ENCODE data around the gene HUWE1. TPM values are rescaled to one million over a fixed set of nuclear protein-coding genes. Genes with fewer than 3 reads are reported as not detected.

The HUWE1 gene
- total RNA-seq, 6 donors from 2014 or later, result 98.1 to 136 (median 121) TPM

GRCh38 chrX:53587795-53588420 is 98.6 kb downstream of the HUWE1 start:
- 75 to 96% methylated on average over 5 of the region's 5 CpGs for WGBS, 2 donors
- peaks cover 23 to 100% (median 48%) of the 10 kb centered on the region in 4 donors for H3K36me3 ChIP-seq
- DNase-seq (no peak), ATAC-seq (ENCODE audit: low FRiP score in 2 of 2) (no peak)
- no peaks in the 10 kb centered on the region for H3K4me1 ChIP-seq
- no peak overlapping the region for H3K27ac ChIP-seq
- H3K4me3 ChIP-seq, result no peak overlapping the region
- no peaks in the 10 kb centered on the region for H3K9me3 ChIP-seq
- H3K27me3 ChIP-seq, result no peaks in the 10 kb centered on the region
- no peak for TF ChIP-seq POLR2A (IDR thresholded peaks at IDR 0.05)
- TF ChIP-seq POLR2AphosphoS5 (IDR thresholded peaks at IDR 0.05), result no peak
- no peak for TF ChIP-seq EP300 (IDR thresholded peaks at IDR 0.05)
- no peak for TF ChIP-seq CTCF (IDR thresholded peaks at IDR 0.05)

- H3K27ac ChIP-seq, result no peak overlapping the region
- no peak for ATAC-seq (ENCODE audit: low FRiP score in 2 of 2)
- no peak for DNase-seq
- H3K4me3 ChIP-seq, result no peak overlapping the region
- WGBS, 2 donors, result 90 to 97% methylated on average over 9 of the region's 9 CpGs
- H3K27me3 ChIP-seq, result no peaks in the 10 kb centered on the region
- no peaks in the 10 kb centered on the region for H3K9me3 ChIP-seq
- no peaks in the 10 kb centered on the region for H3K4me1 ChIP-seq
- no peak for TF ChIP-seq EP300 (IDR thresholded peaks at IDR 0.05)
- no peak for TF ChIP-seq CTCF (IDR thresholded peaks at IDR 0.05)
- TF ChIP-seq POLR2AphosphoS5 (IDR thresholded peaks at IDR 0.05), result no peak
- no peak for TF ChIP-seq POLR2A (IDR thresholded peaks at IDR 0.05)
- peaks cover 14 to 96% (median 31%) of the 10 kb centered on the region in 4 donors for H3K36me3 ChIP-seq
Observed at GRCh38 chrX:53584891-53585290, 101.6 kb downstream of the HUWE1 start.

- no peaks in the 10 kb centered on the region for H3K9me3 ChIP-seq
- no peak for ATAC-seq (ENCODE audit: low FRiP score in 2 of 2)
- H3K27ac ChIP-seq, result no peak overlapping the region
- H3K4me1 ChIP-seq, result no peaks in the 10 kb centered on the region
- no peak for DNase-seq
- H3K4me3 ChIP-seq, result no peak overlapping the region
- peaks cover 10 to 84% (median 25%) of the 10 kb centered on the region in 4 donors for H3K36me3 ChIP-seq
- 83 to 96% methylated on average over 6 to 7 of the region's 7 CpGs for WGBS, 2 donors
- TF ChIP-seq EP300 (IDR thresholded peaks at IDR 0.05), result no peak
- no peak for TF ChIP-seq CTCF (IDR thresholded peaks at IDR 0.05)
- no peak for TF ChIP-seq POLR2A (IDR thresholded peaks at IDR 0.05)
- no peak for TF ChIP-seq POLR2AphosphoS5 (IDR thresholded peaks at IDR 0.05)
- H3K27me3 ChIP-seq, result no peaks in the 10 kb centered on the region
Observed at GRCh38 chrX:53583571-53583970, 102.9 kb downstream of the HUWE1 start.

GRCh38 chrX:53580742-53581504 is 105.6 kb downstream of the HUWE1 start:
- Histone ChIP-seq H3K27me3 (no peaks in the 10 kb centered on the region), H3K4me1 (no peaks in the 10 kb centered on the region), H3K4me3 (no peak overlapping the region), H3K36me3 (peaks cover 2 to 67% (median 21%) of the 10 kb centered on the region in 4 donors), H3K9me3 (no peaks in the 10 kb centered on the region), H3K27ac (no peak overlapping the region)
- ATAC-seq (ENCODE audit: low FRiP score in 2 of 2) (no peak), DNase-seq (no peak)
- TF ChIP-seq POLR2AphosphoS5 (IDR thresholded peaks at IDR 0.05) (no peak), EP300 (IDR thresholded peaks at IDR 0.05) (no peak), POLR2A (IDR thresholded peaks at IDR 0.05) (no peak), CTCF (IDR thresholded peaks at IDR 0.05) (no peak)
- WGBS, 2 donors, result 90 to 97% methylated on average over 9 to 12 of the region's 12 CpGs

Measured in upper lobe of left lung (tissue), 6 donors.